Psoas muscle (tissue), 8 donors: ENCODE results near the gene PYHIN1. TPM values are rescaled to one million over a fixed set of nuclear protein-coding genes. Genes with fewer than 3 reads are reported as not detected.

Experiments
- ATAC-seq, 4 donors: fragments of 200-7000 bp; cut with Tn5 transposase; one replicate each; pipeline ENCODE4 v1.9.1; 2020; ENCODE audit warnings: moderate library complexity in 3 of 4, mild to moderate bottlenecking in 2 of 4
- DNase-seq, 2 donors: peaks; one replicate each; pipeline ENCODE4 v3.0.0-alpha.2; 2020
- H3K27ac ChIP-seq: fragments of 200-600 bp; one replicate; pipeline ENCODE4 v1.8.0; 2022
- H3K27me3 ChIP-seq, 3 donors: fragments of 200-600 bp in 1 of 3; one replicate each; pipeline versions ENCODE4 v1.6.1 to v1.8.0; 2013 to 2022; ENCODE audit warnings: low read length in 2 of 3, mild to moderate bottlenecking in 2 of 3, moderate library complexity in 1 of 3; ENCODE audit not compliant: insufficient read depth in 3 of 3
- H3K36me3 ChIP-seq, 2 donors: fragments of 200-600 bp in 1 of 2; one replicate each; pipeline versions ENCODE4 v1.6.1 to v1.8.0; 2013 to 2022; ENCODE audit warnings: low read depth in 1 of 2, mild to moderate bottlenecking in 1 of 2, moderate library complexity in 1 of 2; ENCODE audit not compliant: insufficient read depth in 1 of 2
- H3K4me1 ChIP-seq: fragments of 200-600 bp; one replicate; pipeline ENCODE4 v1.8.0; 2022
- H3K4me3 ChIP-seq: fragments of 200-600 bp; one replicate; pipeline ENCODE4 v1.8.0; 2022; ENCODE audit warnings: mild to moderate bottlenecking
- H3K9me3 ChIP-seq: fragments of 200-600 bp; one replicate; pipeline ENCODE4 v1.8.0; 2022
- WGBS, 3 donors: extraction: QIAGEN DNeasy Blood & Tissue Kit; methylation state at CpG; one replicate each; pipeline versions ENCODE4 v1.1.6 to v1.1.7; 2013; 5-methylcytosine and 5-hydroxymethylcytosine counted together
- intact Hi-C, 2 donors: fragments of 100-400 bp; cut with DNase I; formaldehyde crosslinking; loops; one replicate each; pipeline versions ENCODE4 v1.11.0 to v1.14.2; 2022
- polyA plus RNA-seq, 3 donors: library from polyadenylated mRNA; stranded (reverse); fragments of 200-250 nt; gene quantifications; one replicate each; pipeline ENCODE4 v1.2.3, GENCODE V29; 2013
- total RNA-seq, 4 donors: library from RNA; stranded (reverse); fragmentation: NEBNext Ultra II Directional in 2 of 4; extraction: Animal tissue kit (Norgen Biotek cat#: 25700) in 2 of 4; gene quantifications; one replicate each; pipeline versions ENCODE4 v1.2.1 to v1.2.4, GENCODE V29; 2021 to 2023
- TF ChIP-seq, protein P1 (sequence below): fragments of 200-600 bp; IDR thresholded peaks from one replicate; pipeline ENCODE4 v1.8.0; 2022; ENCODE audit warnings: antibody characterized with exemption
- donor health status: healthy with polysubstance abuse.
- donor health status: DM: no; HTN: no; CAD: no; lungs with moderate emphysema.
- donor health status: Bipolar disorder and iron deficiency.
- donor health status: healthy.
- donor health status: DM: yes; HTN: yes; CAD: no.
- donor health status: DM: no; HTN: no; CAD: no.
- donor health status: DM: no; HTN: no; CAD: no.
- donor health status: DM: yes; HTN: yes; CAD: no.

Gene PYHIN1
- total and polyA plus RNA-seq, 7 donors, result 0.04 to 0.32 (median 0.21) TPM; not detected in 2

DNA sequence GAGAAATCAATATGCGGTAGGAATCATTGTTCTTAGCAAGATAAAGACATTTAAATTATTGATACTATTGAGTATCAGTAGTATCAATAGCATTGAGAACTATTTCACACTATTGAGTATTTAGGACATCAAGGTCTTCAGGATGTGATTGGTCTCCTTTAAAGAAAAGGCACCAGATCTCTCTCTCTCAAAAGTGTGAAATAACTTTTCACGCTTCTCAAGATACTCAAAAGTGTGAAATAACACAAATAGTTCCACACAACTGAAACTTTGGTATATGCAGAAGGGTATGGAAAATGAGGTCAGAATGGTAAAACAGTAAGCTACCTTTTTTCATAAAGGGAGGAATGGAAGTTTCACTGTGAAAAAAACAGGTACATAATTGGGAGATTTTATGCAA, 6.7 kb upstream of the PYHIN1 start:
- H3K27ac ChIP-seq, result no peak overlapping the region
- no peaks in the 10 kb centered on the region for H3K36me3 ChIP-seq
- no peaks in the 10 kb centered on the region for H3K9me3 ChIP-seq
- no peaks in the 10 kb centered on the region for H3K4me1 ChIP-seq
- DNase-seq, result no peak
- no peaks in the 10 kb centered on the region for H3K27me3 ChIP-seq
- TF ChIP-seq, protein P1, sequence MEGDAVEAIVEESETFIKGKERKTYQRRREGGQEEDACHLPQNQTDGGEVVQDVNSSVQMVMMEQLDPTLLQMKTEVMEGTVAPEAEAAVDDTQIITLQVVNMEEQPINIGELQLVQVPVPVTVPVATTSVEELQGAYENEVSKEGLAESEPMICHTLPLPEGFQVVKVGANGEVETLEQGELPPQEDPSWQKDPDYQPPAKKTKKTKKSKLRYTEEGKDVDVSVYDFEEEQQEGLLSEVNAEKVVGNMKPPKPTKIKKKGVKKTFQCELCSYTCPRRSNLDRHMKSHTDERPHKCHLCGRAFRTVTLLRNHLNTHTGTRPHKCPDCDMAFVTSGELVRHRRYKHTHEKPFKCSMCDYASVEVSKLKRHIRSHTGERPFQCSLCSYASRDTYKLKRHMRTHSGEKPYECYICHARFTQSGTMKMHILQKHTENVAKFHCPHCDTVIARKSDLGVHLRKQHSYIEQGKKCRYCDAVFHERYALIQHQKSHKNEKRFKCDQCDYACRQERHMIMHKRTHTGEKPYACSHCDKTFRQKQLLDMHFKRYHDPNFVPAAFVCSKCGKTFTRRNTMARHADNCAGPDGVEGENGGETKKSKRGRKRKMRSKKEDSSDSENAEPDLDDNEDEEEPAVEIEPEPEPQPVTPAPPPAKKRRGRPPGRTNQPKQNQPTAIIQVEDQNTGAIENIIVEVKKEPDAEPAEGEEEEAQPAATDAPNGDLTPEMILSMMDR, result no peak
- 62 to 84% (median 81%) methylated on average over 2 of the region's 2 CpGs for WGBS, 3 donors
- intact Hi-C loops, result no loop called here
- no peak for ATAC-seq
- H3K4me3 ChIP-seq, result no peak overlapping the region

DNA sequence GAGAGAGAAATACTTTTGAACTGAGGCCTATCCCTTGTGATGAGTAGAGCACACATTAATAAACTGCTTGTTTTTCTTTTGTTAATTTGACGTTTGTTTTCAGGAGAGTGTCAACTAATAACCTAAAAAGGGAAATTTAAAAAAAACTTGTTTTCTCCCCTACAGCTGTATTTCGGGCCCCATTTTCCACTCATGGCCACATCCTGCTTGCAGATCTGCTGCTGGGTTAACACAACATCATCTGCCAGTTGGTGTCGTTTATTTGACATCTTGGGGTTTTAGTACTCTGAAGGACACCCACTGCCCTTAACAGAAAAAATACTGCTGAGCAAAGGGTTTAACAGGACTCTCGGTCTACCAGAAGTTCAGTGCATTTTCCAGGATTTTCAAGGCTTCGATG, 848 bp upstream of the PYHIN1 start:
- intact Hi-C loops, result no loop called here
- Histone ChIP-seq H3K4me1 (no peaks in the 10 kb centered on the region), H3K4me3 (no peak overlapping the region), H3K27ac (no peak overlapping the region), H3K27me3 (no peaks in the 10 kb centered on the region), H3K9me3 (no peaks in the 10 kb centered on the region), H3K36me3 (no peaks in the 10 kb centered on the region)
- TF ChIP-seq, protein P1, result no peak
- WGBS, 3 donors, result 65 to 74% (median 74%) methylated on average over 5 of the region's 5 CpGs
- ATAC-seq (no peak), DNase-seq (no peak)

DNA sequence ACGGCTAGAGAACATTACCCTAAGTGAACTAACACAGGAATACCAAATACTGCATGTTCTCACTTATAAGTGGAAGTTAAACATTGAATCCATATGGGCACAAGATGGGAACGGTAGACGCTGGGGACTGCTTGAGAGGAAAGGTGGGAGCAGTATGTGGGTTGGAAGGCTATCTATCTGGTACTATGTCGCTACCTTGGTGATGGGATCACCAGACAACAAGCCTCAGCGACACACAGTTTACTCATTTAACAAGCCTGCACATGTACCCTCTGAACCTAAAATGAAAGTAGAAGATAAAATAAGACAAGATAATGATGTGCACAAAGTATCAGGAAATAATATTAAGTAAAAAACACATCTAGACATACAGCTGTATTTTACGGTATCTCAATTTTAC, 819 bp downstream of the PYHIN1 start:
- Histone ChIP-seq H3K27me3 (no peaks in the 10 kb centered on the region), H3K9me3 (no peaks in the 10 kb centered on the region), H3K27ac (no peak overlapping the region), H3K36me3 (no peaks in the 10 kb centered on the region), H3K4me3 (no peak overlapping the region), H3K4me1 (no peaks in the 10 kb centered on the region)
- intact Hi-C loops, result no loop called here
- TF ChIP-seq, protein P1, result no peak
- WGBS, 3 donors, result 75 to 92% (median 89%) methylated on average over 6 of the region's 6 CpGs
- ATAC-seq (no peak), DNase-seq (no peak)

DNA sequence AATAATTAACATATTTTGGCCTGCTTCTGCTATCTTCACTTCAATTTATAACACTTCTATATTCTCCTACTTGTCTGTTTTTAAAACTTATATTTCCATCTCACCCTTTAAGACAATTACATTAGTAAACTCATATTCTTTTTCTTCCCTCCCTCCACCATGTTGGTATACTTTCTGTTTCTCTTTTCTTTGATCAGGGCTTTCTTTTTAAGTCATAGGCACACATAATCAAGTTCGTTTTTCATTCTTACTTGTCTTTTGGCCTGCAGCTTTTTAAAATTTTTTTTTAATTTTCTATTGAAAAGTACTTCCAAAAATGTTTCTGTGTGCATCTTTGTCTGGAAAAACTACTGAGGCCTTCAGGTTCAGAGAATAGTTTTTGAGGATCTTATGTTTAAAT, 2.3 kb downstream of the PYHIN1 start:
- ATAC-seq, result no peak
- WGBS, 3 donors, result 32 to 38% (median 36%) methylated on average over 1 of the region's 1 CpG
- intact Hi-C loops, result no loop called here

DNA sequence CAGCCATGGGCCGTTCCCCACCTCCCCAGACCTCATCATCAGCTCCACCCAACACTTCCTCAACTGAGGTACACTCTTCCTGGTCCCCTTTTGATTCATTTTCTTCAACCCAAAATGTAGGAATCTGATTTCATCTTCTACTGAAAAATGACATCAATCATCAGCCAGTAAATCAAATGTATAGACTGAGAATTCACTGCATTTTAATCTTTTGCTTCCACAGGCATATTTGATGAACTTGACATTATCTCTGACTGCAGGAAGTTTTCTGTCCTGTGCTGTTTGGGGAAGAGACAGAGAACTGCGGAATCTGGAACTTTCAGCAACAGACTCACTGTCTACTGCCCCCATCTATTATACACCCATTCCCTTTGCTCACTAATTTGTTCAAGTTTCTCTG, 7.8 kb downstream of the PYHIN1 start:
- TF ChIP-seq, protein P1, result no peak
- Histone ChIP-seq H3K4me3 (no peak overlapping the region), H3K27ac (no peak overlapping the region), H3K9me3 (no peaks in the 10 kb centered on the region), H3K27me3 (no peaks in the 10 kb centered on the region), H3K36me3 (no peaks in the 10 kb centered on the region), H3K4me1 (no peaks in the 10 kb centered on the region)
- intact Hi-C loops, result no loop called here
- no peak for ATAC-seq
- 79 to 85% (median 83%) methylated on average over 2 of the region's 2 CpGs for WGBS, 3 donors
- no peak for DNase-seq

More for the DNA sequence above, 2.3 kb downstream of the PYHIN1 start:
- Histone ChIP-seq H3K9me3 (no peaks in the 10 kb centered on the region), H3K27ac (no peak overlapping the region), H3K27me3 (no peaks in the 10 kb centered on the region), H3K4me3 (no peak overlapping the region), H3K4me1 (no peaks in the 10 kb centered on the region), H3K36me3 (no peaks in the 10 kb centered on the region)
- TF ChIP-seq, protein P1, result no peak
- DNase-seq, result no peak
